Osteoblast (primary cell): Measurements from ENCODE around the gene NEFH. TPM values are rescaled to one million over a fixed set of nuclear protein-coding genes. Genes with fewer than 3 reads are reported as not detected.
A peak's percentile ranks its signal among the peaks of the same experiment; 100 is the strongest.

Source experiments
- DNase-seq: peaks from one replicate; pipeline ENCODE4 v3.0.0; 2011; ENCODE audit warnings: low spot score, mixed read lengths; ENCODE audit not compliant: insufficient read length; ENCODE audit errors: missing footprints
- H2AFZ ChIP-seq: 2 replicates; pipeline ENCODE4 v1.6.0; 2011; ENCODE audit warnings: mild to moderate bottlenecking, low read length
- H3K27ac ChIP-seq: 2 replicates; pipeline ENCODE4 v1.5.1; 2011; ENCODE audit warnings: mild to moderate bottlenecking, low read depth, low read length, moderate library complexity
- H3K27me3 ChIP-seq: 2 replicates; pipeline ENCODE4 v1.6.0; 2012; ENCODE audit warnings: mild to moderate bottlenecking, control low read depth, inconsistent platforms, low read length, moderate library complexity; ENCODE audit not compliant: insufficient read depth
- H3K36me3 ChIP-seq: 2 replicates; pipeline ENCODE4 v1.5.1; 2011; ENCODE audit warnings: mild to moderate bottlenecking, low read length, control low read depth, moderate library complexity; ENCODE audit not compliant: insufficient read depth
- H3K4me1 ChIP-seq: 2 replicates; pipeline ENCODE4 v1.5.1; 2011; ENCODE audit warnings: mild to moderate bottlenecking, low read length, control low read depth, moderate library complexity; ENCODE audit not compliant: insufficient read depth
- H3K4me2 ChIP-seq: 2 replicates; pipeline ENCODE4 v1.6.0; 2011; ENCODE audit warnings: mild to moderate bottlenecking, low read length; ENCODE audit not compliant: insufficient read depth
- H3K4me3 ChIP-seq: fragments of 200-600 bp; sonication (generic); 3 replicates; pipeline ENCODE4 v1.5.1; 2012; ENCODE audit warnings: mild to moderate bottlenecking, low read length, inconsistent platforms; ENCODE audit not compliant: insufficient read depth
- H3K79me2 ChIP-seq: 2 replicates; pipeline ENCODE4 v1.6.0; 2012; ENCODE audit warnings: mild to moderate bottlenecking, low read length, control low read depth, inconsistent platforms; ENCODE audit not compliant: insufficient read depth
- H3K9me3 ChIP-seq: 2 replicates; pipeline ENCODE4 v1.5.1; 2011; ENCODE audit warnings: low read depth, low read length, control low read depth
- H4K20me1 ChIP-seq: 2 replicates; pipeline ENCODE4 v1.6.0; 2012; ENCODE audit warnings: mild to moderate bottlenecking, low read length, control low read depth; ENCODE audit not compliant: insufficient read depth
- total RNA-seq: library from RNA; depleted of rRNA; stranded (reverse); fragments of >200 nt; gene quantifications from 2 replicates; pipeline ENCODE4 v1.2.3, GENCODE V29; 2012
- TF ChIP-seq, protein P1 (sequence below): IDR thresholded peaks from 2 replicates; pipeline ENCODE4 v1.5.1; 2011; ENCODE audit warnings: mild to moderate bottlenecking, low read depth, low read length, moderate library complexity; ENCODE audit errors: extremely low read depth

The NEFH gene
- total RNA-seq, 1 donor = 0.36 TPM

DNA sequence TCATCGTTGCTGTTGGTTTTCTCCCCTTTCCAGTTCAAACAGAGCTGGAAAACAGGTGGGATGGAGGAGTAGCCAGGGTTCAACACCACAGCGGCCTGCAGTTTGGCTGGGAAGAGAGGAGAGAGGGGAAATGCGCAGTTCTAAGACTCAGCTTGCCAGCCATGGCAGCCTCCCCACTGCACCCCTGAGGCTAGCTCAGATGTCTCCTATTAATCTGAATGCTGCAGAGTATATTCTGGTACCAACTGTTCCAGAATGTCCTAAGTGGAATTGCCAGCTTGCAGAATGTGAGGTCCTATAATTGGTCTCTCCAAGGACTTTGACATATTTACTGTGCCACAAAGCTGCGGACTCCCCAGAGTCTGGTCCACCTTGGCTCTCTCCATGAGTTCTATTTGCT lies 32.0 kb downstream of the NEFH start:
- no peak overlapping the region for H3K4me2 ChIP-seq
- no peak overlapping the region for H3K4me3 ChIP-seq
- H3K79me2 ChIP-seq = no peaks in the 10 kb centered on the region
- no peaks in the 10 kb centered on the region for H4K20me1 ChIP-seq
- H2AFZ ChIP-seq = no peak overlapping the region
- H3K27ac ChIP-seq = no peak overlapping the region
- TF ChIP-seq, protein P1, sequence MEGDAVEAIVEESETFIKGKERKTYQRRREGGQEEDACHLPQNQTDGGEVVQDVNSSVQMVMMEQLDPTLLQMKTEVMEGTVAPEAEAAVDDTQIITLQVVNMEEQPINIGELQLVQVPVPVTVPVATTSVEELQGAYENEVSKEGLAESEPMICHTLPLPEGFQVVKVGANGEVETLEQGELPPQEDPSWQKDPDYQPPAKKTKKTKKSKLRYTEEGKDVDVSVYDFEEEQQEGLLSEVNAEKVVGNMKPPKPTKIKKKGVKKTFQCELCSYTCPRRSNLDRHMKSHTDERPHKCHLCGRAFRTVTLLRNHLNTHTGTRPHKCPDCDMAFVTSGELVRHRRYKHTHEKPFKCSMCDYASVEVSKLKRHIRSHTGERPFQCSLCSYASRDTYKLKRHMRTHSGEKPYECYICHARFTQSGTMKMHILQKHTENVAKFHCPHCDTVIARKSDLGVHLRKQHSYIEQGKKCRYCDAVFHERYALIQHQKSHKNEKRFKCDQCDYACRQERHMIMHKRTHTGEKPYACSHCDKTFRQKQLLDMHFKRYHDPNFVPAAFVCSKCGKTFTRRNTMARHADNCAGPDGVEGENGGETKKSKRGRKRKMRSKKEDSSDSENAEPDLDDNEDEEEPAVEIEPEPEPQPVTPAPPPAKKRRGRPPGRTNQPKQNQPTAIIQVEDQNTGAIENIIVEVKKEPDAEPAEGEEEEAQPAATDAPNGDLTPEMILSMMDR = no peak
- no peaks in the 10 kb centered on the region for H3K27me3 ChIP-seq
- H3K4me1 ChIP-seq = no peaks in the 10 kb centered on the region
- no peaks in the 10 kb centered on the region for H3K9me3 ChIP-seq
- peaks cover 64% of the 10 kb centered on the region for H3K36me3 ChIP-seq
- DNase-seq = no peak

DNA sequence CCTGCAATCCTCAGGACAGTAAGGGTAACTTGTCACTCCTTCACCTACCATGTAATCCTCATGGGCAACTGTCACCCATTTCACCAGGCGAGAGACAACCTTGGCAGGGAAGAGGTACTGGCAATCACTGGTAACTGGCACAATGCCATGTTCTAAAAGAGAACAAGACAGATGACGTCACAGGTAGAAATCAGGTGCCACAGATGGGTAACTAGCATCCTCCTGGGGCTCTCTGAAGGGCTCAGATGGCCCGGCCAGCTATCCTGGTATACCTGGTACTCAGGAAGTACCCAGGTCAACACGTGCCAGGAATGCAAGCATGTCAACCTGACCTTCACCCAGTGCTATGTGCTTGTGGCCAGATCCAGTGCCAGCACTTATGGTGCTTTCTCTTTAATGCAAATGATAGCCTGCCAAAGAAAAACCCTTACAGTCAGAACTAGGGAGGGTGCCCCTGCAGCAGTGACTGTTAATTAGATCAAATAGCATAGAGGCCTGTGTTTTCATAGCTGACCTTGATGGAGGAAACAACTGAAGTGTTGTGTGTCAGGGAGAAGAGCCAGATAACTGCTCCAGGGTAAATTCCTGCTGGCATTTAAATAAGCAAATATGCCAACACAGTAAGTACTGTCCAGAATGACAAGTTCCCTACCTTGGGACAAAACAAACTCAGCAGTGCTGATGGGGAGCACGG lies 37.3 kb downstream of the NEFH start:
- Histone ChIP-seq H3K27ac (no peak overlapping the region), H3K4me3 (no peak overlapping the region), H3K9me3 (no peaks in the 10 kb centered on the region), H3K27me3 (no peaks in the 10 kb centered on the region), H3K4me1 (peaks cover 11% of the 10 kb centered on the region), H3K79me2 (no peaks in the 10 kb centered on the region), H3K36me3 (peaks cover 57% of the 10 kb centered on the region), H3K4me2 (no peak overlapping the region), H2AFZ (no peak overlapping the region), H4K20me1 (no peaks in the 10 kb centered on the region)
- TF ChIP-seq, protein P1 = no peak
- DNase-seq = no peak

DNA sequence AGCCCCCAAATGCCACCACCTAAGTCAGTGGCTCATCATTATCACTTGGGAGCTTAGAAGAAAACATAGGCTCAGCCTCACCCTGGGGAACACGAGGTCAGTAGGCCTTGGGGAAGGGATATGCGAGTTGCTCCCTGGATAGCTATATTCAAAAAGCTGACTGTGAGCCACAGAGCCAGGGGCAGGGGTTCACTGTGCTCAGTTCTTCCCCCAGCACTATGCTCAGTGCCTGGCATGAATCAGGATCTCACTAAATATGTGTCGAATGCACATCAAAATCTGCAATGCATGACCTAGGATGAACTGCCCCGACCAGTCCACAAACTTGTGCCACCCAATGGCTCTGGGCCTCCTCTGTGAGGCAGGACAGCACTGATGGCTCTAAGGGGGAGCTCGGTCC lies 38.4 kb downstream of the NEFH start:
- no peak overlapping the region for H3K4me2 ChIP-seq
- H2AFZ ChIP-seq = no peak overlapping the region
- H3K79me2 ChIP-seq = no peaks in the 10 kb centered on the region
- no peak overlapping the region for H3K4me3 ChIP-seq
- TF ChIP-seq, protein P1 = no peak
- no peak for DNase-seq
- H3K4me1 ChIP-seq = peaks cover 11% of the 10 kb centered on the region
- H3K27me3 ChIP-seq = no peaks in the 10 kb centered on the region
- no peaks in the 10 kb centered on the region for H4K20me1 ChIP-seq
- peaks cover 55% of the 10 kb centered on the region for H3K36me3 ChIP-seq
- H3K27ac ChIP-seq = no peak overlapping the region
- no peaks in the 10 kb centered on the region for H3K9me3 ChIP-seq

DNA sequence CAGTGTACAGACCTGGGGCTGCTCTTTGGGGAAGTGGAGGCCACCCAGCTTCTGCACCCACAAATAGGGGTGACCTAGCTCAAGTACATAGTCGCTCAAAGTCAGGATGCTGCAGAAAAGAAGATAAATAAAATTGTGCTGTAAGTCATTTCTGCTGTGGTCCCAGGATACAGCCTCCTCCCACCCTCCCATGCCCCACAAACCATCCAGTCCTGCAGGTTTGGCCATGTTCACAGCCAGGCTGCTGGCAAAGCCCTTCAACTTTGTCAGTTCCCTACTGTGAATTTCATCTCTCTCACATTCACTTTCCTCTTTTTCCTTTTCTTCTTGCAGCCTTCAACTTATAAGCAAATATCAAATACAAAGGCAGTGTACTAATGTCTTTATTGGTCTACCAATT lies 40.0 kb downstream of the NEFH start:
- Histone ChIP-seq H3K27me3 (no peaks in the 10 kb centered on the region), H3K4me2 (no peak overlapping the region), H3K4me3 (no peak overlapping the region), H2AFZ (no peak overlapping the region), H3K9me3 (no peaks in the 10 kb centered on the region), H3K79me2 (no peaks in the 10 kb centered on the region), H4K20me1 (no peaks in the 10 kb centered on the region), H3K4me1 (peaks cover 11% of the 10 kb centered on the region), H3K36me3 (peaks cover 71% of the 10 kb centered on the region), H3K27ac (peak overlapping the region; percentile 69)
- TF ChIP-seq, protein P1 = no peak
- no peak for DNase-seq
